Parathyroid adenoma (tissue), 2 donors: Measurements from ENCODE around the gene THSD4.

Experiments
- H2AFZ ChIP-seq: fragments of 300-600 bp; sonication (generic); one replicate; pipeline ENCODE4 v1.7.0; 2017; ENCODE audit warnings: antibody characterized with exemption, mild to moderate bottlenecking
- H3K27ac ChIP-seq: fragments of 300-600 bp; sonication (generic); one replicate; pipeline ENCODE4 v1.7.0; 2017
- H3K27me3 ChIP-seq: fragments of 300-600 bp; sonication (generic); one replicate; pipeline ENCODE4 v1.7.0; 2017; ENCODE audit warnings: low read length; ENCODE audit not compliant: control insufficient read depth, insufficient read depth
- H3K36me3 ChIP-seq: fragments of 300-600 bp; sonication (generic); one replicate; pipeline ENCODE4 v1.7.0; 2017; ENCODE audit warnings: low read length; ENCODE audit not compliant: control insufficient read depth, insufficient read depth
- H3K4me1 ChIP-seq: fragments of 300-600 bp; sonication (generic); one replicate; pipeline ENCODE4 v1.7.0; 2017; ENCODE audit warnings: control low read depth
- H3K4me2 ChIP-seq: fragments of 300-600 bp; sonication (generic); one replicate; pipeline ENCODE4 v1.7.0; 2017; ENCODE audit warnings: low read length
- H3K4me3 ChIP-seq: fragments of 300-600 bp; sonication (generic); one replicate; pipeline ENCODE4 v1.7.0; 2017; ENCODE audit warnings: low read depth, low read length
- H3K79me2 ChIP-seq: fragments of 300-600 bp; sonication (generic); one replicate; pipeline ENCODE4 v1.7.0; 2017; ENCODE audit warnings: control low read depth
- H3K9ac ChIP-seq: fragments of 300-600 bp; sonication (generic); one replicate; pipeline ENCODE4 v1.7.0; 2017; ENCODE audit warnings: mild to moderate bottlenecking
- H3K9me3 ChIP-seq: fragments of 300-600 bp; sonication (generic); one replicate; pipeline ENCODE4 v1.7.0; 2017; ENCODE audit warnings: low read length; ENCODE audit not compliant: control insufficient read depth
- TF ChIP-seq, protein P1 (sequence below): fragments of 300-600 bp; sonication (generic); IDR thresholded peaks from one replicate; pipeline ENCODE4 v1.7.0; 2017; ENCODE audit warnings: antibody characterized with exemption, mild to moderate bottlenecking
- donor health status: primary hyperparathyroidism.

Gene THSD4

GRCh38 chr15:71387810-71388209, 272.5 kb downstream of the THSD4 start:
- Histone ChIP-seq H3K79me2 (no peaks in the 10 kb centered on the region), H3K27me3 (no peaks in the 10 kb centered on the region), H3K27ac (no peak overlapping the region), H3K4me3 (no peak overlapping the region), H3K36me3 (no peaks in the 10 kb centered on the region), H3K9ac (no peak overlapping the region), H3K4me1 (no peaks in the 10 kb centered on the region), H2AFZ (no peak overlapping the region), H3K4me2 (no peak overlapping the region), H3K9me3 (no peaks in the 10 kb centered on the region)
- TF ChIP-seq, protein P1, sequence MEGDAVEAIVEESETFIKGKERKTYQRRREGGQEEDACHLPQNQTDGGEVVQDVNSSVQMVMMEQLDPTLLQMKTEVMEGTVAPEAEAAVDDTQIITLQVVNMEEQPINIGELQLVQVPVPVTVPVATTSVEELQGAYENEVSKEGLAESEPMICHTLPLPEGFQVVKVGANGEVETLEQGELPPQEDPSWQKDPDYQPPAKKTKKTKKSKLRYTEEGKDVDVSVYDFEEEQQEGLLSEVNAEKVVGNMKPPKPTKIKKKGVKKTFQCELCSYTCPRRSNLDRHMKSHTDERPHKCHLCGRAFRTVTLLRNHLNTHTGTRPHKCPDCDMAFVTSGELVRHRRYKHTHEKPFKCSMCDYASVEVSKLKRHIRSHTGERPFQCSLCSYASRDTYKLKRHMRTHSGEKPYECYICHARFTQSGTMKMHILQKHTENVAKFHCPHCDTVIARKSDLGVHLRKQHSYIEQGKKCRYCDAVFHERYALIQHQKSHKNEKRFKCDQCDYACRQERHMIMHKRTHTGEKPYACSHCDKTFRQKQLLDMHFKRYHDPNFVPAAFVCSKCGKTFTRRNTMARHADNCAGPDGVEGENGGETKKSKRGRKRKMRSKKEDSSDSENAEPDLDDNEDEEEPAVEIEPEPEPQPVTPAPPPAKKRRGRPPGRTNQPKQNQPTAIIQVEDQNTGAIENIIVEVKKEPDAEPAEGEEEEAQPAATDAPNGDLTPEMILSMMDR, result no peak

DNA sequence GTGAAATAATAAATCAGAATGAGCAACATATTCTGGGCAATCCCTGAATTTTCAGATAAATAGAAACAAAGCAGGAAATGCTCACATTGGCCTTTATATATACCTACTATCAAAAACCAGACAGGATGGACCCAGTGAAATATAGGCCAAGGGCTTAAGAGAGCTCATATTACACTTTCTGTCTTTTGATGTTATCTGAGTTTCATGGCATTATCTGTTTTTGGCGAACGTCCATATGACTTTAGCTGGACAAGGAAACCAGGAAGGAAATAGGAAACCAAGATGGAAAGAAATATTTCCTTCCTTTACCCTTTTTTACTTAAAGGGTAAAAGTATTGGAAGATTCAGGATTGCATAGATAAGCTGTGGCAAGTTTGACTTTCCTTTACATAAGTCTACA, 274.8 kb downstream of the THSD4 start:
- Histone ChIP-seq H3K27ac (no peak overlapping the region), H3K36me3 (no peaks in the 10 kb centered on the region), H2AFZ (no peak overlapping the region), H3K4me3 (no peak overlapping the region), H3K4me2 (no peak overlapping the region), H3K9me3 (no peaks in the 10 kb centered on the region), H3K9ac (no peak overlapping the region), H3K4me1 (no peaks in the 10 kb centered on the region), H3K27me3 (no peaks in the 10 kb centered on the region), H3K79me2 (no peaks in the 10 kb centered on the region)
- TF ChIP-seq, protein P1, result no peak

DNA sequence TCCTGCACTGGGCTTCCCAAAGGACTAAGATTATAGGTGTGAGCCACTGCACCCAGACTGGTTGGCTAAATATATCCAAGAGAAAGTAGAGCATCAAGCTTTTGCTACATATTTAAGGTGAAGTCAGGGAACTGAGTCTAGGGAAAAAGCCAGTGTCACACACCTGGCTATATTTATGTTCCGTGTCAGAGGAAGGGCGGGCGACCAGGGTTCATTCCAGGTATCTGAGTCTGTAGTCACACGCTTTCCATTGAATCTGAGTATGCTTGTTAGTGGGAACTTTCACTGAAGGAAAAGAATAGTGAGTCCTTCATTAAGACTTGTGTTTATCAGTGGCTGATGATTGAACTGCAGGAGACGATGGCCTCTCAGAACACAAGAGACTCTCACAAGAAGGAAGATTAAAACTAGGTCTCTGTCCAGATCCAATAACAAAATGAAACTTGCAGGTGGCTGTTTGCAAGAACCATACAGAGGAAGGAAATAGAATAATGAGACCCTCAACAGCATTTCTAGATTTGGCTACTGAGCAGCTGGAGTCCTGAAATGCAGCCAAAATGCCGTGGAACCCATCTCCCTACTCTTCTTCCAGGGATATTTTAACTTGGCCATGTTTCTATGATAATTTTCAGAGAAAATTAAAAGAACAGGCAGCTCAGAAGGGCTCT, 276.3 kb downstream of the THSD4 start:
- H3K9me3 ChIP-seq, result no peaks in the 10 kb centered on the region
- no peak overlapping the region for H3K27ac ChIP-seq
- no peaks in the 10 kb centered on the region for H3K4me1 ChIP-seq
- H3K4me2 ChIP-seq, result no peak overlapping the region
- no peaks in the 10 kb centered on the region for H3K27me3 ChIP-seq
- H3K4me3 ChIP-seq, result no peak overlapping the region
- TF ChIP-seq, protein P1, result no peak
- H2AFZ ChIP-seq, result no peak overlapping the region
- H3K79me2 ChIP-seq, result no peaks in the 10 kb centered on the region
- H3K36me3 ChIP-seq, result no peaks in the 10 kb centered on the region
- H3K9ac ChIP-seq, result no peak overlapping the region

GRCh38 chr15:71392861-71393283, 277.6 kb downstream of the THSD4 start:
- Histone ChIP-seq H3K36me3 (no peaks in the 10 kb centered on the region), H2AFZ (no peak overlapping the region), H3K27me3 (no peaks in the 10 kb centered on the region), H3K79me2 (no peaks in the 10 kb centered on the region), H3K9me3 (no peaks in the 10 kb centered on the region), H3K4me2 (no peak overlapping the region), H3K4me3 (no peak overlapping the region), H3K9ac (no peak overlapping the region), H3K4me1 (no peaks in the 10 kb centered on the region), H3K27ac (no peak overlapping the region)
- TF ChIP-seq, protein P1, result no peak

- H3K9me3 ChIP-seq, result no peaks in the 10 kb centered on the region
- H3K9ac ChIP-seq, result no peak overlapping the region
- H3K79me2 ChIP-seq, result no peaks in the 10 kb centered on the region
- TF ChIP-seq, protein P1, result no peak
- H3K4me3 ChIP-seq, result no peak overlapping the region
- H3K27me3 ChIP-seq, result no peaks in the 10 kb centered on the region
- H2AFZ ChIP-seq, result no peak overlapping the region
- no peaks in the 10 kb centered on the region for H3K4me1 ChIP-seq
- H3K36me3 ChIP-seq, result no peaks in the 10 kb centered on the region
- no peak overlapping the region for H3K4me2 ChIP-seq
- no peak overlapping the region for H3K27ac ChIP-seq
Measured at GRCh38 chr15:71393383-71393782, 278.1 kb downstream of the THSD4 start.
